ENCODE measurements around the gene CCDC157.

The CCDC157 gene

DNA sequence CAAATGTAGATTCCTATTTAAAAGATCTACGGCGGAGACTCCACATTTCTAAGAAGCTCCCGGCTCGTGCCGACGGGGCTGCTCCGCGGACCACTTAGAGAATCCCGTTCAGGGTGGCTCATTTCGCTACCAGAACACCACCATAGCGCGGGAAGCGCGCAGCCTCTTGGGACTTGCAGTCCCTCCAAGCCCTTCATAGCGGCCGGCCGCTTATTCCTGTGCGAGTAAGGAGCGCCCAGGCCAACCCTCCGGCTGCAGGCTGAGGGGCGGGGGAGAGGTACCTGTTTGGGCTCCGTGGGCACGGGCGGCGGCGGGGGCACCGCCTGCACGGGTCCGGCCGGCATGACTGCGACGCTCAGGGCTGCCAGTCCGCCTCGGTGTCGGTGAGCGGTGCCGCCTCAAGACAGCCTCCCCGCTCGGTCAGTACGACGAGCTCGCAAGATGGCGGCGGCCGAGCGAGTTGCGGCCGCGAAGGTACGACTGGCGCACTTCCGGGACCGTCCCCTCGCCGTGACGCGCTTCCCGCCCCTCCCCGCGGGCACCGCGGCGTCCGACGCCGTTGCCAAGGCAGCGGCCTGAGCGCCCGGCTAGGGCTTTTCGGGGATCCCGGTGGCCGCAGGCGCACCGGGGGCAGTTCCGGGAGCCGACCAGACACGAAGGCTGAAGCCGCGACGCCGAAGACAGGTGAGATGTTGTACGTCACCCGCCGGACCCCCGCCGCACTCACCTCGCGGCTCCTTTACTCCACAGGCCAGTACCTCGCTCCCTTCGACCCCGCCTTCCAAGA, at the start of gene CCDC157, which contains the start of gene SF3A1:
Gene CCDC157 (plus strand): TSS at position 559 of the 787 bp plus-strand sequence. CDS start 8,994 bp downstream, outside the sequence.
Gene SF3A1 (minus strand): TSS at position 446 of the 787 bp plus-strand sequence. CDS start 102 bp downstream, at position 344.
- peak; percentile 96 for ATAC-seq

DNA sequence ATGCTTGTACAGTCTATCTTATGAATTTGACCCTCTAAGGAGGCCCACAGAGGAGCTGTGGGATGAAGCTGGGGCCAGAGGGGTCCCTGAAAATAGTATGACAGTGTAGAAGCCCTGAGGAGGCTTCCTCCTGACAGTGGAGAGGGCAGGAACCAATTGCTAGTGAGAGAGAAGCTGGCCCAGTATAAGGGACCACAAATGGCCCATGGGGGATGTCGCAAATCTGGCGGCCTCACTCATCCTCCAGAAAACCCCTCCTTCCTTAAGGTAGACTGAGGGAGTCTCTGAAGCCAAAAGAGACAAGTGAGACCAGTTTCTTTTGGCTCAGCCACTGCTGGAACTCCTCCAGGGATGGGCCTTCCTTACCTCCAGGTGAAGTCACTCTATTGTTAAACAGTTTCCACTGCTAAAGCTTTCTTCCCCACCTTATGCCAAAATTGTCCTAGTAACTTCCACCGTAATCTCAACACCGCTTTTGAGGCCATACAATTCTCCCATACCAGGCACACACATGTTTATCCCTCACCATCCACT, 49.7 kb upstream of the CCDC157 start:
- no peak for ATAC-seq

DNA sequence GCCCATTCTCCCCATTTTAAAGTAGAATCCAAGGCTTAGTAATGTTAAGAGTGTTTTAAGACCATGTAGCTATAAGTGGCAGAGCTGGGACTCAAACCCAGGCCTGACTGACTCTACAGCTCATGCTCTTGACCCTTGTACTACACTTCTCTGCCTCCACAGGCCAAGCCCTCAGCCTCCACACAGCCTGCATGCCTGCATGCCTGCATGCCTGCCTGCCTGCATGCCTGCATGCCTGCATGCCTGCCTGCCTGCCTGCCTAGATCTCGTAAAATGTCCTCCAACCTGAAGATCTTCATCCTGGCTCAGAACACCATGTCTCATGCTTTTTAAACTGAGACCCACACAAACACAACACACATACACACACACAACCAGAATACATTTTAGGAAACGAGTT, 48.7 kb upstream of the CCDC157 start:
- ATAC-seq = no peak

DNA sequence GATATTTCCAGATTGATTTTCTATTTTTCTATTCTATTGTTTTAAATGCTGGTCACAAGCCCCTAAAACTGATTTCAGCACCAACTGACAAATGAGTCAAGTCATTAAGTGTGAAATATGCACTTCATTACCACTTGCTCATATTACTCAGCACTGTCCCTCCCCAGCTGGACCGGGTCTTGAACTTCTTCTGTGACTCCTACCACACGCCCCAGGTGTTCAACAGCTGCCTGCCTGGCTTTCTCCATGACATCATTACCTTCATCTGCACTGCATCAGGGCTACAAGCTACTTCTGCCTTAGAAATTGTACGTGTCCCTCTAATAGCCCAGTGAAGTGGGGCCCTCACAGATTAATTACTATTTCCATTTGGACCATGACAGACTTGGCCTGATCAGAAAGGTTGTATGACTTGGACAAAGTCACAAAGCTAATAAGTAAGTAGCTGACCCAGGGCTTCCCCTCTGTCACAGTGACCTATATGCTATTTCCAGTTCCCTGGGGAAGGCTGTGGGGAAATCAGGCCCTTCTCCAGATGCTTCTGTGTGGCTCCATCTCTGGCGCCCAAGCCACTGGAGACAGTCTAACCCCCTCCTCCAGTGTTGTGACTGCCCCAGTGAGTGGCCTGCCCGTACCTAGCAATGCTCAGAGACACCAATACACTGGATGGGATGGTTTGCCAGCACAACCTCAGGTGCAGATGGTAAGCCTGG, 48.1 kb upstream of the CCDC157 start:
- ATAC-seq = peak; percentile 76 to 80

DNA sequence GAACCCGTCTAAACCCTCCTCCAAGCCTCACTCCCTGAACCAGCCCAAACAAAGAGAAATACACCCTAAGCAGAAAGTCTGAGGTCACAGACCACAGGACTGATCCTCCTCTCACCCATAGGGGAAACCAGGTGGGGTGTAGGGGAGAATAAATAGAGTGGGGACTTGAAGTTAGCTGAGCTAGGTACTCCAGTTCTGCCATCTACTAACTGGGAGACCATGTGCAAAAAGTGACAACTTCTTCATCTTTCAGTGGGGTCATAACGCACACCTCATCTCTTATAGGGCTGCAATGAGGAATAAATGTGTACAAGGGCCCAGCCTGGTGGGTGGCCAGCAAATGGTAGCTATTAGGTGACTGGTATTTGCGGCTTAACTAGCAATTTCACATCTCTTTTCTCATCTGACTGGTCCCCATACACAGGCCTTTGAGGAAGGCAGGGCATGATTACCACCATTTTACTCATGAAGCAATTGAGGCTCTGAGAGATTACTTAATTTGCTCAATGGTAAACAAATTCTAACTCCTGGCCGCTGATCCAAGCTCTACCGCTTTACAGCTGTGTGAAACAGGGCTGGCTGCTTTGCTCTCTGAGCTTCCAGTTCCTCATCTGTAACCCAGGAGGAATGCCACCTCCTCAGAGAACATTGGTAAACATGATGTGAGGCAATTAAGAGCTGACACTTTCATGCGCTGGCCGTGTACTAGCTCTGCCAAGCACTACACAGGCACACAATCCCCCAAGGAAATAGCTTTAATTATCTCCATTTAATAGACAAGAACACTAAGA, 46.7 kb upstream of the CCDC157 start:
- peak; percentile 14 to 20 for ATAC-seq

DNA sequence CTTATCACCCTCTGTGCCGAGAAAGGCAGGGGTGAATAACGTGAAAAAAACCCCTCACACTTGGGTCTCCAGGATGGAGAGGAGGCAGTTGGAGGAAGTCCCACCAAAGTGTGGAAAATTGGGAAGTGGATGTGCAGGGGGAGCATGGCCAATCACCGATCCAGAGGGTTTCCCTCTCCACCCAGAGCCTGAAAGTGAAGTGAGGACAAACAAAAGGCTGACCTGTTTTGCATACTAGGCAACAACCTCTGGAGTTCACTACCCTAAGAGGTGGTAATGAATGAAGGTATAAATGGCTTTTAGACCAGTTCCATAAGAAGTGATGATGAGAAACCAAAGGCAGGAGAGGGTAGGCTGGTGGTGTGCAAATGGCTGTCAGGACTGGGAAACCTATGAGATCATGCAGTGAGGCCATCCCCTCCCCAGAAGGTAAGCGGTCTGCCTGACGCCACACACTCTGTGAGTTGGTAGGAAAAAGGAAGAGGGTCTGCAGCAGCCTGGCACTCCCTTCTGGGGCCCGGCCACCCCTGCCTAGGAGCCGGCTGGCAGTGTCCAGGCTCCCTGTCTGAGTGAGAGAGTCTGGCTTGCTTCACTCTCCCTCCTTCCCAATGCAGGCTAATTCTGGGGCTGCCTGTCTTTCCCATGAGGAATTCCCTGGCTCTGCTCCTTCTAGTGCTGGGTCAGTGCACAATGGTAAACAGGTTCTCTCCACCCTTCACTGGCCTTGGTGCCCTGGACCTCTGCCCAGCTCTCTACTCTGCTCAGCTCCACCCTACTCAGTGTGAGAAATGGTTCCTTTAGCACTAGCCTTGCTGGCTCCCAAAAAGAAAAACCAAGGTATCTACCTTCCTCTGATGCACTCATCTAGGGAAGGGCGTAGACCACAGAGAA, 45.7 kb upstream of the CCDC157 start:
- no peak for ATAC-seq

DNA sequence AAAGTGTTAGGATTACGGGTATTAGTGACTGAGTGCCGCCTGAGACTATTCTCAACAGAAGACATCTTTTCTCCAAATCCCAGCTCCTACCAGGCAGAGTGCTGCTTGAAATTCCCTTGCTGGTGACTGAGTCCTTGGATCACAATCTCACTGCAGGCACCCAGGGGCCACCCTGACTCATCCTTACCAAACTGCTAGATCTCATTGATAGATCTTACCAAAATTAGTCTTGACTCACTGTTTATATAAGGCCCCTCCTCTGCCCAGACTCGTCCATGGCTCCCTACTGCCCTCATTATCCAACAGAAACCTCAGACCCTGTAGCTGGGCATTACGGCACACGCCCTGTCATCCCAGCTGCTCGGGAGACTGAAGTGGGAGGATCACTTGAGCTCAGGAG, 44.8 kb upstream of the CCDC157 start:
- ATAC-seq = peak; percentile 46

DNA sequence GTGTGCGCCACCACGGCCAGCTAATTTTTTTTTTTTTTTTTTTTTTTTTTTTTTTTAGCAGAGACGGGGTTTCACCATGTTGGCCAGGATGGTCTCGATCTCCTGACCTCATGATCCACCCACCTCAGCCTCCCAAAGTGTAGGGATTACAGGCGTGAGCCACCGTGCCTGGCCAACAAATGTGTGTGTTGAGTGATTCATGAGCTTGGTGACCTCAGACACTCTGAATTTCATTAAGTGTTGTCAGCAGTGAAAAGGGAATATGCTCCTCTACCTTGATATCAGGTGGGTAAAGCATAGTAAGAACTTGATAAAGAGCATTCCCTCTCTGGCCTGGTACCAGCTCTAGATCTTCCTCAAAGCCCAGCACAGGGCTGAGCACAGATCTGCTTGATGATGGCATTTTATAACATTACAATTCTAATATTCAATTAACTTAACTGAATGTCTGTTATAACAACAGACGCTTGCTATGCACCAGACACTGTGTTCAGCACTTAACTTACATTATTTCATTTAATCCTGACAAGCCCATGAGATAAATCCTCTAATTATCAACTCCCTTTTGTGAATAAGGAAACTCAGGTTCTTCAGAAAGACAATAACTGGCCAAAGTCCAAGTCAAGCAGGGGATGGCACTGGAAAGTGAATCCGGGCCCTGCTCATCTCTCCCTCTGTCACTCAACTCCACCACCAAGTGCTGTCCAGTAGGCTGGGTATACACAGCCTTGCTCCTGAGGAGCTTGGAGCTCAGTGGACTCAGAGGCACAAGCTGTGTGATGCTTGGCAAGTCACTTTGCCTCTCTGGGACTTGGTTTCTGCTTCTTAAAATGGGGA, 43.1 kb upstream of the CCDC157 start:
- no peak for ATAC-seq

DNA sequence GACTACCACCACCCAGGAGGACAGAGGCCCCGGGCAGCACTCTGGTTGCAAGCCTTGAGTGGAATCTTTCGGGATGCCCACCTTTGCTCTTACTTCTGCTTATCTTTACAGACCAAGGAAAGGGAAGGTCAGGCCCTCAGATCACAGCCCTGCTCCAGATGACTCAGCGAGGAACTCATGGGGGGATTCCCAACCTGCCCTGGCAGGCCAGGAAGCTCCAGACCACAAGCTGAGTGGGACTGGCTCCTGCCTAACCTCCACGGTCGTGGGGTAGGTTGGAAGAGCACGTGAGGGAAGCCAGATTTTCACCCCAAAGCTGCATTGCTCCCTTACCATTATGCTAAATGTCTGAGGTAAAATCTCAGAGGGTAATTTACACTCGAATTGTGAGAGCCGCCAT, 41.9 kb upstream of the CCDC157 start:
- peak; percentile 59 to 68 for ATAC-seq

DNA sequence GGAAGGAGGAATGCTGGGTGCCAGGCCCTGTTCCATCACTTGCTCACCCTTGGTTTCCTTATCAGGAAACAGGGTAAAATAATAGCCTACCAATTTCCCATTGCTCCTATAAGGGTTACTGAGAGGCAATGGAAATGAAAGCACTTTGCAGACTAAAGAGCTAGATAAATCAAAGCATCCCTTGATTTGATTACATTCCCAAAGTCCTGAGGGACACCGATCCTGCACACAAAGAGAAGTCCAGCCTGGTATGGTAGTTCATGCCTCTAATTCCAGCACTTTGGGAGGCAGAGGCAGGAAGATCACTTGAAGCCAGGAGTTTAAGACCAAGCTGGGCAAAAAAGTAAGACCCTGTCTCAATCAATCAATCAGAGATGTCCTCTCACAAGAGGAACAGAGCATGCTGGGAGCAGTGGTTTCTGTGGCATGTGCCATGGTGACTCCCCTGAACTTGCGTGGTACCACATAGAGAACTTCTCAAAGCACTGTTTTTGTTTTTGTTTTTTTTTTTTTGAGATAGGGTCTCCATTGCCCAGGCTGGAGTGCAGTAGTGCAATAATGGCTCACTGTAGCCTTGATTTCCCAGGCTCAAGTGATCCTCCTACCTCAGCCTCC, 40.7 kb upstream of the CCDC157 start:
- no peak for ATAC-seq

DNA sequence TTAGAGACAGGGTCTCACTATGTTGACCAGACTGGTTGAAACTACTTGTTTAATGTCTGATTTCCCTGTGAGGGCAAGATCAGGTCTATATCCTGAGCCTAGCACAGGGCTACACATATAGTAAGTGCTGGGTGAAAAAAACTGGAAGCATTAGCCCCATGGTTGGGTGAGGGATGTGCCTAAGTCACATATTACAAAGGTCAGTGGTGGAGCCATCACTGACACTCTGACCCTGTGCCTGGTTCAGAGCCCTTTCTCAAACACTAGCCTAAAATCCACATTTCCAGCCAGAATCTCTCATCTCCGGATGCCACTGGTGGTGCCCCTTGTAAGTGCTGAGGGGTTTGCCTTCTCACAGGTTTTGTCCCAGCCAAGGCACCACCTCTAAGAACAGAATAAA, 39.0 kb upstream of the CCDC157 start:
- ATAC-seq = no peak

DNA sequence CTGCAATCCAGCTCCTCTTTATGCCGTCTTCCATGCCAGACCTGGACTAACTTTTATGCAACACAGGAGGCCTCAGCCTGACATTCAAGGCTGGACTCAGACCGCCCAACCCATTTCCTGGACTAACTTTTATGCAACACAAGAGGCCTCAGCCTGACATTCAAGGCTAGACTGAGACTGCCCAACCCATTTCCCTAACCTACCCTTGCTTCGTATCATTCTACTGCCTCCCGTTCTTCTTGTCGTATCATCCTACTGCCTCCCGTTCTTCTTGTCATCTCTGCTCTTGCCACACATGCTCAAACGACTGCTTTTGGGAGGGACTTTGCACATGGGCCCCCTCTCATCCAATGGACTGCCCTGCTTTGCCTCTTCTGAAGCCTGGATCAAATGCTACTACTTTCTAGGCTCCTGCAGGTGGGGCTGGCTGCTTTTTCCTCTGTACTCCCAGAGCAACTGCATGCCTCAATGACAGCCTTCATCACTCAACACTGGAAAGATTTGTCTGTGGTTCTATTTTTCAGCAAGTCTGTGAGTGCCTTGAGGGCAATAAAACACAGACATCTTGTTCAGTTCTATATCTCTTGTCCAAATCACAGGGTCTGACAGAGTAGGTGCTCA, 37.9 kb upstream of the CCDC157 start:
- ATAC-seq = no peak

DNA sequence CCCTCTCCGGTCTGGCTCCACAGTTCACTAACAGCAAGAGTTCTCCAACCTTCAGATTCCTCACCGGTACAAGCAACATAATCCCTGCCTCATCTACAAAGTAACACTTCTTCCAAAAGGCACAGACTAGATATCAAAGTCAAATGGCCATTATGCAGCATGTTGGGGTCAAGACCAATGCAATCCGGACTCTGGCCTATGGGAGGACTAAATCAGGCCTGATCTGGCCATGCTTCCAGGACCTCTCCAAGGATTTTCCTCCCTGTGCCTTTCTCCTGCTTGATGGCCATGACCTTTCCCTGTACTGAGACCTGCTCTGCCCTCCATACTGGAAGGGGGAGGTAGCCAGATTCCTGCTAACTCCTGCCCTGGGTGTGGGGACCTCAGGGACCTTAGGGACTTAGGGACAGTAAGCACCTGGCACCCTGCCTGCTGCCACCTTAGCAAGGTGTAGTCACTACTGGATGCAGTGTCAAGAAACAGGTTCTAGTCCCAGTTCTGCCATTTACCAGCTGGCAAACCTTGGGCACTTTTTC, 36.7 kb upstream of the CCDC157 start:
- no peak for ATAC-seq

DNA sequence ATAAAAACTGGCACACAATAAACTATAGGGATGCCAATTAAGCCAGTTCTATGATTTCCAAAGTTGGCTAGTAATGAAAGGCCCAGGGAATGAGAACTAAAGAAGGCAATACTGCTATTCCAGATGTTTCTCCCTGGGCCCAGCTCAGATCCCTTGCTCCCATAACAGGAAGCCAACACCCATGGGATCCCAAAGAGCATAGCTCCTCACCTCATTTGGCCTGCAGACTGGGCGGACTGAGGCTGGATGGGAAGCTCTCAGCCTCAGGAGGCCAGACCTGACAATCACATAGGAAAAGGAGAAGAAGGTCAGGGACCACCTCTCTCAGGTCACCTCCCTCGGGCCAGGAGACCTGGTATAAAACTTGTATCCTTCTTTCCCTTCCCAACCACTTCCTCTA, 35.3 kb upstream of the CCDC157 start:
- ATAC-seq = no peak

DNA sequence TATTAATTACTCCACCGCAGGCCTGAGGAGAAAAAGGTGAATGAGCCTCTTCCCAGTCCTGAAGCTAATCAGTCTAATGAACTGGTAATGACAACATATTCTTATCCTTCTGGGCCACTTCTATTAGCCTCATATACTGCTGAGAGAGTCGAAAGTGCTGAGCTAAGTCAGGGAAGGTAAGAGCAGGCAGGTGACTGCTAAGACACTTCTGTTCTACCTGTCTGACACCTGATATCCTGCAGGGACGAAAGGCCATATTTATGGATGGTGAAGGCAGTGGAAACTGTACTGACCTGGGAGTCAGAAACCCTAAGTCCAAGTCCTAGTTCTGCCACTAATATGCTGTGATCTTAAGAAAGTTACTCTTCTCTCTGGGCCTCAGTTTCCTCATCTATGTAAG, 33.6 kb upstream of the CCDC157 start:
- ATAC-seq = no peak

DNA sequence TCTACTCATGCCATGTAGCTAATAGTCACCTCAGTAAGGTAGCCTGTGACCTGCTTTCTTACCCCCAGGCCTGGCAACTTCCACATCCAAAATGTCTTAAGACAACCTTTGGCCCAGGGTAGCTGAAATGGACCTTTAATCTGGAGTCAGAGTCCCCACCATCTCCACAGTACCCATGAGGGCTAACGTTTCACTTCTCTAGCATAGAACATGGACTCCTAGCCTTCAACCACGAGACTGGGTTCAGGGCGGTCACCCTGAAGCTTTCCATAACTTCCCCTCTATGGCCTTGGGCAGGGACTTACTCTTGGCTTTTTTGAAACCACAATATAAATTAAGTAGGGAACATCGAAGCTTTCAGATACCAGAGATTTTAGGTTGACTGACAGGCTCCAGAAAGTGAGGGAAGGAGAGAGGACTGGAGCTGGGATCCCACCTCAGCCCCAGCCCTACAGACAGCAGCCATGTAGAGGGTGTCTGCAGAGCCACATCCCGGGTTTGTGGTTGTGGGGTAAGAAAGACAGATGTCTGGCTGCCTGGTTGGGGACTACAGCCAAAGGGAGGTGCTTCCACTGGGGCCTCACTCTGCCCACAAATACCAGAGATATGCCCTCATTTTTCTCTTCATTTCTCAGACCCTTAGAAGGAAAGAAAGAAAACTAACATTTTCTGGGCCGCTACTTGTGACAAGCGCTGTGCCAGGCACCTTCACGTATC, 32.6 kb upstream of the CCDC157 start:
- no peak for ATAC-seq

DNA sequence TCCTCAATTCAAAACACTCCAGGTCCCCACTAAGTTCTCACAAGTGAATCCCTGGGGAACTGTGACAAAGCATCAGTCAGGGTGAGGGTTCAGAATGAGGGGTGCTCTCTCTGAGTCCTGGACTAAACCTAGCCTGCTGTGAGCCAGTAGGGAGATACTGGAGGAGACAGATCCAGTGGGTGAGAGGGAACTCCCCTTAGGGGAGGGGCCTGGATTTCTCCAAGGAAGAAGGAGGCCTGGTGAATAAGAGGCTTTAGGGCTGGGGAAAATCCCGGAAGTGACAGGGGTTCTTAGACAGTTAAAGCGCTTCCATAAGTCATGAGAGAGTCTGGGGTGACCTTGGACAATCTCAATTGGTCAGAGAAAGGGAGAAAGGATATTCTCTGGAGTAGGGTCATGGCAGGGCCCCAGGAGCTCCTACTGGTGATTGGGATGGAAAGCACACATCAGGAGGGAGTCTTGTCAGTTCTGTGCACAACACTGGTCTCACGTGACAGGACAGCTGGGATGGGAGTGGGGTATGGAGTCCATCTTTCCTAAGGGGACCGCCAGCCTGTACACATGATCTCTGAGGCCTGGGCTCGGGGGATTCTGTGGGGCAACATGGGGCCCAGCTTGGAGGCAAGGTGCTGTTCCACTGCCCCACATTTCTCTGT, 31.6 kb upstream of the CCDC157 start:
- ATAC-seq = no peak

DNA sequence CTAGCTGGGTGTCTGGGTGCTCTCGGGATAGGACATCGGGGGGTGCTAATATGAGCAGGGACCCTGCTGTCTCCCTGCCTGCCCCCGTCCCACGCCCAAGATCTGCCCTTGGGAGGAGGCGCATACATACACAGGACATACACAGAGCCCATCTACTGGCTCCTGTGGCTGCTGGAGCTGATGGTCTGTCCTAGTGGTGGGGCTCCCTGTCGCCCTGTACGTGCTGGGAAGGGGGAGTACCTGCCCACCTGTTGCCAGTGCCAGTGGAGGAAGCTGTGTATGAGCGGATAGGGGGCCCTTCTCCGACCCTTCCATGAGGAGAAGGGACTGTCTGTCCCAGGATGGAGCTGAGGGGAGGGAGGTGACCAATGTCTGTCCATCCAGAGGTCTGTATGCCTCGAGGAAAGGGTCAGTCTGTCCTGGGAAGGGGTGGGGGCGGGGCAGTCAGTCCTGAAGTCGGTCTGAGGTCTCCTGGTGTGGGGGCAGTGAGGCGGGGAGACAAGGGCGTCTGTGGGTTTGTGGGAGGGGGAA, 31.0 kb upstream of the CCDC157 start:
- ATAC-seq = no peak
